H1 (cell line): ENCODE results near the gene ADPRHL1. TPM values are rescaled to one million over a fixed set of nuclear protein-coding genes. Genes with fewer than 3 reads are reported as not detected.

ENCODE experiments used
- CTCF ChIA-PET: fragments of 300-600 bp; sonication (Branson Sonifier 250); formaldehyde crosslinking; loops from one replicate; lab custom pipeline; 2021; ENCODE audit not compliant: partially characterized antibody; lab: Charles Lee
- POLR2A ChIA-PET: fragments of 300-600 bp; sonication (Branson Sonifier 250); formaldehyde crosslinking; loops from one replicate; lab custom pipeline; 2021; ENCODE audit warnings: inconsistent platforms; ENCODE audit not compliant: partially characterized antibody; lab: Charles Lee
- DNase-seq, 2 experiments: peaks; one replicate each; pipeline versions ENCODE4 v3.0.0 to v3.0.0-alpha.2; 2010 to 2022; ENCODE audit warnings: low spot score in 2 of 2, low read depth in 1 of 2, mixed read lengths in 1 of 2
- FAIRE-seq: peaks from 2 replicates; lab custom pipeline; 2011; peaks lifted over from hg19 to GRCh38; lab: Jason Lieb, UNC
- H2AFZ ChIP-seq: 2 replicates; pipeline ENCODE4 v1.8.1; 2012; ENCODE audit warnings: low read length, inconsistent platforms
- H2AK5ac ChIP-seq: 2 replicates; pipeline ENCODE4 v1.6.1; 2013; ENCODE audit warnings: low read depth, low read length
- H2BK120ac ChIP-seq: replicated peaks from 2 replicates; pipeline ENCODE3; 2013; ENCODE audit warnings: low read depth, low read length, inconsistent platforms
- H2BK12ac ChIP-seq: 2 replicates; pipeline ENCODE4 v1.6.1; 2013; ENCODE audit warnings: low read depth, low read length
- H2BK15ac ChIP-seq: 2 replicates; pipeline ENCODE4 v1.6.1; 2013; ENCODE audit warnings: low read length
- H2BK20ac ChIP-seq: 2 replicates; pipeline ENCODE4 v1.6.1; 2013; ENCODE audit warnings: low read length
- H2BK5ac ChIP-seq: 2 replicates; pipeline ENCODE4 v1.6.1; 2013; ENCODE audit warnings: low read depth, low read length
- H3K14ac ChIP-seq: 2 replicates; pipeline ENCODE4 v1.6.1; 2013; ENCODE audit warnings: inconsistent platforms; ENCODE audit not compliant: insufficient read length
- H3K18ac ChIP-seq: 2 replicates; pipeline ENCODE4 v1.6.1; 2013; ENCODE audit warnings: low read length; ENCODE audit errors: extremely low read depth
- H3K23ac ChIP-seq: 2 replicates; pipeline ENCODE4 v1.6.1; 2013; ENCODE audit warnings: inconsistent platforms; ENCODE audit not compliant: insufficient read length
- H3K23me2 ChIP-seq: 2 replicates; pipeline ENCODE4 v1.6.1; 2013; ENCODE audit warnings: low read depth, low read length
- H3K27ac ChIP-seq: 2 replicates; pipeline ENCODE4 v1.6.1; 2011; ENCODE audit warnings: low read depth, low read length, inconsistent platforms
- H3K27me3 ChIP-seq, 4 experiments: replicated peaks in 1 of 4; 1 replicate in 1 of 4; 2 replicates in 3 of 4; pipeline versions ENCODE4 v1.6.1 to v1.8.1; 2011 to 2013; ENCODE audit warnings: low read length in 3 of 4, mild to moderate bottlenecking in 3 of 4, inconsistent platforms in 2 of 4, mixed read lengths in 2 of 4, moderate library complexity in 1 of 4; ENCODE audit not compliant: control insufficient read depth in 3 of 4, insufficient read depth in 3 of 4; ENCODE audit errors: extremely low read depth in 1 of 4
- H3K36me3 ChIP-seq, 4 experiments: 2 replicates each; pipeline versions ENCODE4 v1.6.1 to v1.8.1; 2011 to 2013; ENCODE audit warnings: mild to moderate bottlenecking in 4 of 4, low read length in 3 of 4, moderate library complexity in 2 of 4, control low read depth in 1 of 4, inconsistent platforms in 1 of 4; ENCODE audit not compliant: insufficient read depth in 4 of 4, control insufficient read depth in 2 of 4
- H3K4ac ChIP-seq: replicated peaks from 2 replicates; pipeline ENCODE3; 2013; ENCODE audit warnings: low read length, low read depth, mixed read lengths, inconsistent platforms; ENCODE audit not compliant: insufficient read length
- H3K4me1 ChIP-seq, 4 experiments: replicated peaks in 1 of 4; 1 replicate in 1 of 4; 2 replicates in 3 of 4; pipeline versions ENCODE4 v1.6.1 to v1.8.1; 2011 to 2013; ENCODE audit warnings: low read length in 3 of 4, inconsistent platforms in 2 of 4, mixed read lengths in 1 of 4; ENCODE audit not compliant: insufficient read depth in 4 of 4, control insufficient read depth in 3 of 4
- H3K4me2 ChIP-seq, 2 experiments: 2 replicates each; pipeline versions ENCODE4 v1.6.1 to v1.8.1; 2011 to 2013; ENCODE audit warnings: low read depth in 2 of 2, low read length in 2 of 2, control low read depth in 1 of 2, inconsistent platforms in 1 of 2, mild to moderate bottlenecking in 1 of 2; ENCODE audit not compliant: insufficient read depth in 1 of 2
- H3K4me3 ChIP-seq, 4 experiments: fragments of 200-600, 300-600 bp in 1 of 4; sonication (generic), shearing (Covaris generic), sonication (Bioruptor Twin) in 1 of 4; 2 replicates each; pipeline versions ENCODE4 v1.5.1 to v1.8.1; 2011 to 2016; ENCODE audit warnings: low read length in 4 of 4, low read depth in 3 of 4, control low read depth in 2 of 4, inconsistent platforms in 2 of 4, mild to moderate bottlenecking in 2 of 4, mixed read lengths in 1 of 4, moderate library complexity in 1 of 4; ENCODE audit not compliant: insufficient read depth in 2 of 4; ENCODE audit errors: extremely low read depth in 1 of 4
- H3K56ac ChIP-seq: replicated peaks from 2 replicates; pipeline ENCODE3; 2013; ENCODE audit warnings: low read depth, mild to moderate bottlenecking, mixed read lengths, low read length, inconsistent platforms; ENCODE audit not compliant: insufficient read length
- H3K79me1 ChIP-seq: 2 replicates; pipeline ENCODE4 v1.6.1; 2013; ENCODE audit warnings: low read depth, low read length, control low read depth
- H3K79me2 ChIP-seq, 2 experiments: 2 replicates each; pipeline versions ENCODE4 v1.6.1 to v1.8.1; 2012 to 2013; ENCODE audit warnings: low read length in 2 of 2, mild to moderate bottlenecking in 2 of 2, inconsistent platforms in 1 of 2; ENCODE audit not compliant: insufficient read depth in 2 of 2, control insufficient read depth in 1 of 2
- H3K9ac ChIP-seq, 4 experiments: replicated peaks in 1 of 4; 1 replicate in 1 of 4; 2 replicates in 3 of 4; pipeline versions ENCODE4 v1.6.1 to v1.8.1; 2011 to 2013; ENCODE audit warnings: low read depth in 3 of 4, low read length in 3 of 4, control low read depth in 2 of 4, mild to moderate bottlenecking in 2 of 4, moderate library complexity in 2 of 4, inconsistent platforms in 1 of 4; ENCODE audit errors: extremely low read depth in 1 of 4
- H3K9me3 ChIP-seq, 2 experiments: 2 replicates each; pipeline versions ENCODE4 v1.6.1 to v1.8.1; 2012 to 2013; ENCODE audit warnings: mild to moderate bottlenecking in 2 of 2, moderate library complexity in 2 of 2, control low read depth in 1 of 2, inconsistent platforms in 1 of 2, low read depth in 1 of 2, low read length in 1 of 2, mixed read lengths in 1 of 2; ENCODE audit not compliant: insufficient read depth in 2 of 2
- H4K20me1 ChIP-seq, 2 experiments: replicated peaks in 1 of 2; 2 replicates each; pipeline versions ENCODE3 to v1.8.1; 2011 to 2013; ENCODE audit warnings: inconsistent platforms in 2 of 2, low read length in 2 of 2, mild to moderate bottlenecking in 1 of 2; ENCODE audit not compliant: insufficient read depth in 2 of 2, control insufficient read depth in 1 of 2
- H4K5ac ChIP-seq: 2 replicates; pipeline ENCODE4 v1.6.1; 2013; ENCODE audit warnings: low read length, low read depth, mixed read lengths, inconsistent platforms; ENCODE audit not compliant: insufficient read length
- H4K8ac ChIP-seq: 2 replicates; pipeline ENCODE4 v1.8.0; 2013; ENCODE audit warnings: mild to moderate bottlenecking, moderate library complexity, low read length, inconsistent platforms; ENCODE audit not compliant: insufficient read depth; ENCODE audit errors: extremely low read depth
- H4K91ac ChIP-seq: replicated peaks from 2 replicates; pipeline ENCODE3; 2013; ENCODE audit warnings: low read length, mixed read lengths, inconsistent platforms; ENCODE audit not compliant: insufficient read length
- YY1 ChIP-seq: IDR thresholded peaks from 2 replicates; pipeline ENCODE4 v1.6.1; 2011; ENCODE audit warnings: low read depth, mild to moderate bottlenecking, low read length
- WGBS, 2 experiments: shearing (Covaris generic) in 1 of 2; methylation state at CpG; one replicate each; pipeline versions ENCODE4 v1.1.6 to v1.1.7; 2013 to 2015; ENCODE audit warnings: low lambda C conversion rate in 2 of 2, mixed read lengths in 2 of 2, inconsistent platforms in 1 of 2, low coverage in 1 of 2, missing lambda C conversion rate in 1 of 2; ENCODE audit not compliant: insufficient replicate concordance in 2 of 2, insufficient coverage in 1 of 2, insufficient read length in 1 of 2; ENCODE audit errors: extremely low coverage in 1 of 2, missing lambda C conversion rate in 1 of 2; 5-methylcytosine and 5-hydroxymethylcytosine counted together
- polyA plus RNA-seq, 7 experiments: library from polyadenylated mRNA; depleted of rRNA in 3 of 7; stranded (reverse) in 5 of 7; unstranded in 2 of 7; fragments of >200 nt in 5 of 7; fragments of 200-250 nt in 2 of 7; gene quantifications; 1 replicate in 5 of 7; 2 replicates in 1 of 7; 4 replicates in 1 of 7; pipeline versions ENCODE4 v1.2.1 to v1.2.3, GENCODE V29; 2011 to 2013; ENCODE audit warnings: missing spikeins in 2 of 7, mixed read lengths in 2 of 7
- total RNA-seq: library from RNA; stranded (reverse); fragmentation: NEBNext Ultra II Directional; extraction: Animal tissue kit (Norgen Biotek cat#: 25700); gene quantifications from 2 replicates; pipeline ENCODE4 v1.2.1, GENCODE V29; 2021

ADPRHL1 gene
- total and polyA plus RNA-seq, 2 of the 8 experiments (the other 6 are each of a cell fraction or from before 2014, with no cell fraction given), result 0.74 to 1.7 TPM

- H2AFZ ChIP-seq, result no peak overlapping the region
- H3K18ac ChIP-seq, result no peak overlapping the region; the same call in 1 of the 2 replicates
- no peak overlapping the region for H3K14ac ChIP-seq
- no peak overlapping the region for H3K23ac ChIP-seq
- H3K79me2 ChIP-seq, result no peaks in the 10 kb centered on the region
- no peaks in the 10 kb centered on the region for H3K4me1 ChIP-seq
- peak overlapping the region; percentile 80; the same call in 1 of the 2 replicates for H4K8ac ChIP-seq
- no peak overlapping the region for H2BK5ac ChIP-seq
- no peak overlapping the region for H3K4me3 ChIP-seq
- no peaks in the 10 kb centered on the region for H3K36me3 ChIP-seq
- FAIRE-seq, result no peak
- H3K27ac ChIP-seq, result no peak overlapping the region
- H3K4ac ChIP-seq, result no peak overlapping the region
- H3K4me2 ChIP-seq, result no peak overlapping the region
- no peaks in the 10 kb centered on the region for H3K79me1 ChIP-seq
- H4K5ac ChIP-seq, result no peak overlapping the region
- H3K9ac ChIP-seq, result no peak overlapping the region
- WGBS, 2 experiments, result 93% methylated on average over 17 of the region's 17 CpGs; no CpG with 5 or more reads in 1 of the 2 experiments
- no peak overlapping the region for H2BK15ac ChIP-seq
- H2BK120ac ChIP-seq, result no peak overlapping the region
- no peak overlapping the region for H2BK12ac ChIP-seq
- no peak overlapping the region for H2BK20ac ChIP-seq
- TF ChIP-seq YY1, result no peak
- TF ChIP-seq, all 59 proteins: peak for 0
- Histone ChIP-seq H4K91ac (no peak overlapping the region), H3K56ac (no peak overlapping the region), H3K9me3 (no peaks in the 10 kb centered on the region), H3K23me2 (peaks cover 4% of the 10 kb centered on the region; the same call in 1 of the 2 replicates), H4K20me1 (no peaks in the 10 kb centered on the region), H2AK5ac (no peak overlapping the region), H3K27me3 (no peaks in the 10 kb centered on the region)
- DNase-seq, result no peak
- ChIA-PET POLR2A (no interaction called here), CTCF (interaction anchor here (1.0 to 1.5 kb wide), 5 partner anchors 16 to 105 kb away, joined by 3 to 4 read pairs (median 3); no protein-coding TSS in a partner anchor)
Measured at GRCh38 chr13:113428469-113428865, 24.8 kb downstream of the ADPRHL1 start.
